Activated CD4-positive, alpha-beta T cell treated with anti-CD3 and anti-CD28 coated beads, Interleukin-2, amount 50 U/mL, for 4 hours (primary cell): ENCODE data around the gene ANO7.

Experiments used
- DNase-seq, 2 experiments: peaks; one replicate each; pipeline ENCODE4 v3.0.0-alpha.2; 2020

The ANO7 gene

GRCh38 chr2:241254904-241255351 is 66.5 kb downstream of the ANO7 start:
- no peak for DNase-seq

GRCh38 chr2:241255542-241256167 is 67.2 kb downstream of the ANO7 start:
- DNase-seq = no peak

- no peak for DNase-seq
Measured at GRCh38 chr2:241256168-241256545, 67.7 kb downstream of the ANO7 start.

- DNase-seq = no peak
Measured at GRCh38 chr2:241257419-241258032, 69.0 kb downstream of the ANO7 start.

- no peak for DNase-seq
Measured at GRCh38 chr2:241258505-241259280, 70.2 kb downstream of the ANO7 start.

- no peak for DNase-seq
Measured at GRCh38 chr2:241260911-241261310, 72.4 kb downstream of the ANO7 start.

GRCh38 chr2:241261628-241262027 is 73.2 kb downstream of the ANO7 start:
- no peak for DNase-seq

- no peak for DNase-seq
Measured at GRCh38 chr2:241263061-241263460, 74.6 kb downstream of the ANO7 start.

GRCh38 chr2:241265506-241265905 is 77.0 kb downstream of the ANO7 start:
- DNase-seq = no peak

- DNase-seq = no peak
Measured at GRCh38 chr2:241267249-241268067, 79.0 kb downstream of the ANO7 start.

GRCh38 chr2:241268306-241268705 is 79.8 kb downstream of the ANO7 start:
- no peak for DNase-seq

GRCh38 chr2:241268716-241269445 is 80.4 kb downstream of the ANO7 start:
- DNase-seq = no peak

- no peak for DNase-seq
Measured at GRCh38 chr2:241269707-241270520, 81.4 kb downstream of the ANO7 start.

- DNase-seq = no peak
Measured at GRCh38 chr2:241270531-241270930, 82.1 kb downstream of the ANO7 start.

GRCh38 chr2:241271706-241272302 is 83.3 kb downstream of the ANO7 start:
- peak; percentile 51 to 56 for DNase-seq

- DNase-seq = peak; percentile 9 to 22
Measured at GRCh38 chr2:241272303-241273209, 84.1 kb downstream of the ANO7 start.

- no peak for DNase-seq
Measured at GRCh38 chr2:241273210-241274020, 84.9 kb downstream of the ANO7 start.

- no peak for DNase-seq
Measured at GRCh38 chr2:241274127-241274526, 85.7 kb downstream of the ANO7 start.
